Chondrocyte (in vitro differentiated cells): ENCODE data around the gene PIP4K2B. TPM values are rescaled to one million over a fixed set of nuclear protein-coding genes. Genes with fewer than 3 reads are reported as not detected.

ENCODE experiments used
- DNase-seq: peaks from one replicate; pipeline ENCODE4 v3.0.0; 2021; ENCODE audit warnings: mixed read lengths, low spot score
- H3K27ac Mint-ChIP-seq: one replicate; pipeline ENCODE4 v1.8.0; 2021; ENCODE audit warnings: mild to moderate bottlenecking, moderate library complexity, mixed read lengths; ENCODE audit not compliant: unreplicated experiment
- H3K27me3 Mint-ChIP-seq: 2 replicates; pipeline ENCODE4 v1.8.0; 2021; ENCODE audit warnings: low read depth, mixed read lengths
- H3K36me3 Mint-ChIP-seq: 2 replicates; pipeline ENCODE4 v1.8.0; 2021; ENCODE audit warnings: low read depth, mixed read lengths
- H3K4me1 Mint-ChIP-seq: 2 replicates; pipeline ENCODE4 v1.8.0; 2021; ENCODE audit warnings: low read depth, mild to moderate bottlenecking, mixed read lengths
- H3K4me3 Mint-ChIP-seq: one replicate; pipeline ENCODE4 v1.8.0; 2021; ENCODE audit warnings: mild to moderate bottlenecking, moderate library complexity, mixed read lengths; ENCODE audit not compliant: unreplicated experiment
- H3K9me3 Mint-ChIP-seq: 2 replicates; pipeline ENCODE4 v1.8.0; 2021; ENCODE audit warnings: low read depth, mixed read lengths
- CTCF ChIP-seq: fragments of 200-600 bp; sonication (generic); IDR thresholded peaks from 2 replicates; pipeline ENCODE4 v1.5.0; 2021; ENCODE audit warnings: antibody characterized with exemption, mild to moderate bottlenecking, moderate library complexity
- total RNA-seq: library from RNA; stranded (reverse); gene quantifications from 3 replicates; pipeline ENCODE4 v1.2.1, GENCODE V29; 2021

Gene PIP4K2B
- total RNA-seq, 1 donor from 2014 or later, result 58.7 TPM

- peak overlapping the region; percentile 93 for H3K27ac Mint-ChIP-seq
- TF ChIP-seq CTCF, result peak; percentile 39
- H3K9me3 Mint-ChIP-seq, result no peaks in the 10 kb centered on the region
- H3K4me1 Mint-ChIP-seq, result peaks cover 30% of the 10 kb centered on the region
- peak overlapping the region; percentile 90 for H3K4me3 Mint-ChIP-seq
- H3K36me3 Mint-ChIP-seq, result peaks cover 15% of the 10 kb centered on the region
- H3K27me3 Mint-ChIP-seq, result no peaks in the 10 kb centered on the region
- DNase-seq, result no peak
These were observed 499 bp downstream of the PIP4K2B start for GRCh38 chr17:38798614-38799500.

- Mint-ChIP-seq H3K36me3 (peaks cover 11% of the 10 kb centered on the region), H3K4me1 (peaks cover 30% of the 10 kb centered on the region), H3K4me3 (peak overlapping the region; percentile 90), H3K27ac (peak overlapping the region; percentile 93), H3K27me3 (no peaks in the 10 kb centered on the region), H3K9me3 (no peaks in the 10 kb centered on the region)
- TF ChIP-seq CTCF, result no peak
- no peak for DNase-seq
These were observed 1.5 kb downstream of the PIP4K2B start for GRCh38 chr17:38797828-38798227.

- no peak for DNase-seq
- Mint-ChIP-seq H3K27me3 (no peaks in the 10 kb centered on the region), H3K9me3 (no peaks in the 10 kb centered on the region), H3K27ac (peak overlapping the region; percentile 2), H3K36me3 (peaks cover 7% of the 10 kb centered on the region), H3K4me3 (peak overlapping the region; percentile 90), H3K4me1 (peaks cover 32% of the 10 kb centered on the region)
- TF ChIP-seq CTCF, result no peak
These were observed 2.2 kb downstream of the PIP4K2B start for GRCh38 chr17:38797158-38797490.

GRCh38 chr17:38796451-38797157 lies 2.8 kb downstream of the PIP4K2B start:
- TF ChIP-seq CTCF, result no peak
- no peak overlapping the region for H3K4me3 Mint-ChIP-seq
- peaks cover 5% of the 10 kb centered on the region for H3K36me3 Mint-ChIP-seq
- H3K27ac Mint-ChIP-seq, result peak overlapping the region; percentile 2
- no peaks in the 10 kb centered on the region for H3K27me3 Mint-ChIP-seq
- no peaks in the 10 kb centered on the region for H3K9me3 Mint-ChIP-seq
- no peak for DNase-seq
- H3K4me1 Mint-ChIP-seq, result peaks cover 32% of the 10 kb centered on the region

GRCh38 chr17:38794221-38794620 lies 5.1 kb downstream of the PIP4K2B start:
- DNase-seq, result no peak
- peaks cover 45% of the 10 kb centered on the region for H3K4me1 Mint-ChIP-seq
- no peak overlapping the region for H3K4me3 Mint-ChIP-seq
- no peaks in the 10 kb centered on the region for H3K27me3 Mint-ChIP-seq
- H3K9me3 Mint-ChIP-seq, result no peaks in the 10 kb centered on the region
- H3K36me3 Mint-ChIP-seq, result no peaks in the 10 kb centered on the region
- H3K27ac Mint-ChIP-seq, result no peak overlapping the region
- TF ChIP-seq CTCF, result no peak
